Gastrocnemius medialis (tissue), 4 donors: Measurements from ENCODE around the gene MLN. TPM values are rescaled to one million over a fixed set of nuclear protein-coding genes. Genes with fewer than 3 reads are reported as not detected.

Experiments used
- ATAC-seq, 2 donors: fragments of 150-250 bp; one replicate each; pipeline ENCODE4 v1.9.1; 2016
- DNase-seq, 2 donors: peaks; one replicate each; pipeline ENCODE4 v3.0.0-alpha.2; 2019
- H3K27ac ChIP-seq, 4 donors: fragments of 200-600 bp; sonication (generic); 1 replicate in 1 of 4; 2 replicates in 3 of 4; pipeline ENCODE4 v1.5.1; 2016 to 2018; ENCODE audit warnings: mild to moderate bottlenecking in 2 of 4, moderate library complexity in 1 of 4
- H3K27me3 ChIP-seq, 3 donors: fragments of 200-600 bp; sonication (generic) in 2 of 3; 1 replicate in 1 of 3; 2 replicates in 2 of 3; pipeline versions ENCODE4 v1.5.1 to v1.6.0; 2016 to 2019; ENCODE audit warnings: mild to moderate bottlenecking in 1 of 3, moderate library complexity in 1 of 3
- H3K36me3 ChIP-seq, 2 donors: fragments of 200-600 bp; sonication (generic) in 1 of 2; one replicate each; pipeline ENCODE4 v1.5.1; 2017 to 2018
- H3K4me1 ChIP-seq, 2 donors: fragments of 200-600 bp; sonication (generic) in 1 of 2; one replicate each; pipeline ENCODE4 v1.5.1; 2016 to 2017; ENCODE audit warnings: mild to moderate bottlenecking in 2 of 2
- H3K4me3 ChIP-seq, 4 donors: fragments of 200-600 bp; sonication (generic) in 3 of 4; 1 replicate in 1 of 4; 2 replicates in 3 of 4; pipeline ENCODE4 v1.5.1; 2016 to 2019; ENCODE audit warnings: mild to moderate bottlenecking in 2 of 4
- H3K9me3 ChIP-seq, 3 donors: fragments of 200-600 bp; sonication (generic) in 2 of 3; 1 replicate in 1 of 3; 2 replicates in 2 of 3; pipeline ENCODE4 v1.5.1; 2016 to 2019
- POLR2A ChIP-seq, 2 donors: fragments of 450-650 bp; IDR thresholded peaks; one replicate each; pipeline ENCODE4 v1.6.1; 2017; ENCODE audit warnings: antibody characterized with exemption in 2 of 2, mild to moderate bottlenecking in 2 of 2, moderate library complexity in 2 of 2
- in situ Hi-C, 4 donors: fragments of 200-750 bp; cut with MboI; loops; one replicate each; pipeline versions ENCODE4 v1.15.0 to v1.8.0; 2017; ENCODE audit warnings: low sequenced_read_pairs in 4 of 4
- intact Hi-C: fragments of 100-400 bp; cut with DNase I; formaldehyde crosslinking; loops from one replicate; pipeline ENCODE4 v1.15.1; 2023; ENCODE audit warnings: low total_unique reads
- total RNA-seq, 4 donors: library from RNA; depleted of rRNA; stranded (reverse); fragments of >200 nt; gene quantifications; one replicate each; pipeline versions ENCODE4 v1.1.0 to v1.2.3, GENCODE V29; 2016
- TF ChIP-seq, protein P1 (sequence below), 5 experiments: fragments of 450-650 bp in 3 of 5; fragments of 200-600 bp in 2 of 5; sonication (generic) in 2 of 5; IDR thresholded peaks in 4 of 5; conservative IDR thresholded peaks in 1 of 5; 1 replicate in 4 of 5; 2 replicates in 1 of 5; pipeline ENCODE4 v1.5.1; 2016 to 2019; ENCODE audit warnings: antibody characterized with exemption in 5 of 5, mild to moderate bottlenecking in 3 of 5, moderate library complexity in 3 of 5

MLN gene
- total RNA-seq, 4 donors from 2014 or later: not detected

GRCh38 chr6:33746651-33747100 lies 57.1 kb downstream of the MLN start, which contains the start of gene IP6K3:
TSS of gene IP6K3 (minus strand) at chr6:33746905. CDS start at chr6:33735476, 11,429 bp downstream.
- in situ Hi-C loops (loop anchor here in 1 of 4 donors (25.0 kb wide), 1 partner anchor 541 kb away; no protein-coding TSS in a partner anchor), intact Hi-C loops (loop anchor here (1.0 to 10.0 kb wide), 3 partner anchors 14 to 1981 kb away; no protein-coding TSS in a partner anchor)
- DNase-seq (peak; percentile 93 to 98), ATAC-seq (peak; percentile 12 to 18)
- TF ChIP-seq, protein P1, sequence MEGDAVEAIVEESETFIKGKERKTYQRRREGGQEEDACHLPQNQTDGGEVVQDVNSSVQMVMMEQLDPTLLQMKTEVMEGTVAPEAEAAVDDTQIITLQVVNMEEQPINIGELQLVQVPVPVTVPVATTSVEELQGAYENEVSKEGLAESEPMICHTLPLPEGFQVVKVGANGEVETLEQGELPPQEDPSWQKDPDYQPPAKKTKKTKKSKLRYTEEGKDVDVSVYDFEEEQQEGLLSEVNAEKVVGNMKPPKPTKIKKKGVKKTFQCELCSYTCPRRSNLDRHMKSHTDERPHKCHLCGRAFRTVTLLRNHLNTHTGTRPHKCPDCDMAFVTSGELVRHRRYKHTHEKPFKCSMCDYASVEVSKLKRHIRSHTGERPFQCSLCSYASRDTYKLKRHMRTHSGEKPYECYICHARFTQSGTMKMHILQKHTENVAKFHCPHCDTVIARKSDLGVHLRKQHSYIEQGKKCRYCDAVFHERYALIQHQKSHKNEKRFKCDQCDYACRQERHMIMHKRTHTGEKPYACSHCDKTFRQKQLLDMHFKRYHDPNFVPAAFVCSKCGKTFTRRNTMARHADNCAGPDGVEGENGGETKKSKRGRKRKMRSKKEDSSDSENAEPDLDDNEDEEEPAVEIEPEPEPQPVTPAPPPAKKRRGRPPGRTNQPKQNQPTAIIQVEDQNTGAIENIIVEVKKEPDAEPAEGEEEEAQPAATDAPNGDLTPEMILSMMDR (IDR thresholded peaks at IDR 0.05 in 4 of 5, conservative IDR thresholded peaks at IDR 0.05 in 1 of 5): no peak
- peak in 1 of 2 donors; percentile 96 for TF ChIP-seq POLR2A (IDR thresholded peaks at IDR 0.05)
- Histone ChIP-seq H3K4me3 (peak within 1 kb of the TSS; percentile 66 to 88 (median 79)), H3K36me3 (peaks cover 0 to 21% of the 10 kb centered on the region in 2 donors), H3K4me1 (peaks cover 4 to 24% of the 10 kb centered on the region in 2 donors), H3K27me3 (no peaks in the 10 kb centered on the region), H3K9me3 (no peaks in the 10 kb centered on the region), H3K27ac (peak within 1 kb of the TSS; percentile 98 to 100 (median 100))

DNA sequence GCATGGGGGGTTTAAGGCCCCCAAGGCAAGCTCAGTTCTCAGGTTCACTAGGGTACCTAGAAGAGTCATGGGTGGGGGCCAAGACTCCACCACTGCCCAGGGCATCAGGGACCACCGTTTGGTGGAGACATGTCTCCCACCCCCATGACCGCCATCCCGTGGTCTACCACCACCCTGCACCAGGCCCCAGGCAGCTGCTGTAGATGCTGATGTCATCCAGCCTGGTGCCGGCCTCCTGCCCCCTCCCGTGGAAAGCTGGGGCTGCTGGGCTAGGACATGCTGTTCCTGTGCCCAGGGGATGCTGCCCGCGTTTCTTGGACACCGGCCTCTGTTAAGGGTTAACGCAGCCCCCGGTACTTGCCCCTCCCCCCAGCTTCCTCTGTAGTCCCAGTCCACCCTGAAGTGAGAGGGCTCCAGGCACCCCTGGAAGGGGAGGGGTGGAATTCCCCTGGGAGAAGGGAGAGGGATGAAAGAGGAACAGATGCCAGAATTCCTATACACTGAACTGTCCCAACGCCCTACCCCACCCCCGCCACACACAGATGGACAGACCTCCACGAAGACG lies 57.7 kb downstream of the MLN start:
- DNase-seq (peak; percentile 93 to 97), ATAC-seq (peak; percentile 2)
- intact Hi-C loops (loop anchor here (5.0 to 10.0 kb wide), 2 partner anchors 1619 to 1981 kb away; no protein-coding TSS in a partner anchor), in situ Hi-C loops (loop anchor here in 1 of 4 donors (25.0 kb wide), 1 partner anchor 541 kb away; no protein-coding TSS in a partner anchor)
- no peaks in the 10 kb centered on the region for H3K27me3 ChIP-seq
- no peaks in the 10 kb centered on the region for H3K9me3 ChIP-seq
- TF ChIP-seq, protein P1 (IDR thresholded peaks at IDR 0.05 in 4 of 5, conservative IDR thresholded peaks at IDR 0.05 in 1 of 5): peak in 2 of 5 experiments; percentile 31 to 44
- peak in 1 of 2 donors; percentile 13 for TF ChIP-seq POLR2A (IDR thresholded peaks at IDR 0.05)
- peak overlapping the region; percentile 66 to 88 (median 79) for H3K4me3 ChIP-seq
- H3K4me1 ChIP-seq: peaks cover 3 to 23% of the 10 kb centered on the region in 2 donors
- H3K36me3 ChIP-seq: peaks cover 0 to 21% of the 10 kb centered on the region in 2 donors
- peak overlapping the region; percentile 98 to 100 (median 100) for H3K27ac ChIP-seq

- DNase-seq (no peak), ATAC-seq (no peak)
- no peaks in the 10 kb centered on the region for H3K27me3 ChIP-seq
- intact Hi-C loops (loop anchor here (5.0 to 10.0 kb wide), 2 partner anchors 1619 to 1982 kb away; no protein-coding TSS in a partner anchor), in situ Hi-C loops (loop anchor here in 1 of 4 donors (25.0 kb wide), 1 partner anchor 542 kb away; no protein-coding TSS in a partner anchor)
- peak overlapping the region; percentile 66 to 88 (median 79) for H3K4me3 ChIP-seq
- peaks cover 0 to 21% of the 10 kb centered on the region in 2 donors for H3K36me3 ChIP-seq
- no peaks in the 10 kb centered on the region for H3K9me3 ChIP-seq
- peak overlapping the region; percentile 98 to 100 (median 100) for H3K27ac ChIP-seq
- peaks cover 8 to 29% of the 10 kb centered on the region in 2 donors for H3K4me1 ChIP-seq
- TF ChIP-seq, protein P1 (IDR thresholded peaks at IDR 0.05 in 4 of 5, conservative IDR thresholded peaks at IDR 0.05 in 1 of 5): no peak
- no peak for TF ChIP-seq POLR2A (IDR thresholded peaks at IDR 0.05)
Measured at GRCh38 chr6:33745548-33745947, 58.3 kb downstream of the MLN start.

DNA sequence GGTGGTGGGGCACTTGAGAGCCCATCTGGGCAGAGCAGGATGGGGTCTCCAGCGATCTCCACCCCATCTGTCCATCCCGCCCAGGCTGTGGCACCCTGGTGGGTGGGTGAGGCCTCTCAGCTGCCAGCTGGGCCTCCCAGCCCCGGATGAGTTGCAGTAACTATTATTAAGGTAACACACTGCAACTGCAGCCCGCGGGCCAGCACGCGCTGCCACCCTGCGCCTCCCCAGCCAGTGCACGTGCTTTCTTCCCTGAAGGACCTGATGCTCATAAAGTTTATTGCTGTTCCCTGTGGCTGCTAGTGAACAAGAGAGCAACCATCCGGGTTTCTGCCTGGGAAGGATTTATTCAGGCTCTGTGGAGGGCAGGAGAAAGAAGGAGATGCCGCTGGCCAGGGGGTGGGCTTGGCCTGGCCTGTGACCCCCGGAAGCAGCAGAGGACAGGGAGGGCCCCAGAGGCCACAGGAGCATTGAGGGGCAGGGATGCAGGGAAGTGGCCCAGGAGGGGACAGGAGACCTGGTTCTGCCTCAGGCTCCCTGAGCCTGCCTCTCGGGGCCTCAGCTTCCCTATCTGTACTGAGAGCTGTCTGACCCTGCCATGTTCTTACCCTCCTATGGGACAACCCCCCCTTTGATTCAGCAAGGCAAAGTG lies 58.8 kb downstream of the MLN start:
- intact Hi-C loops: loop anchor here (1.0 to 10.0 kb wide), 4 partner anchors 17 to 1982 kb away; partner anchors contain the start of genes HSPA1A and HSPA1L
- no peak for ATAC-seq

More for the DNA sequence above, 58.8 kb downstream of the MLN start:
- in situ Hi-C loops: loop anchor here in 1 of 4 donors (25.0 kb wide), 1 partner anchor 542 kb away; no protein-coding TSS in a partner anchor
- H3K36me3 ChIP-seq: peaks cover 0 to 21% of the 10 kb centered on the region in 2 donors
- H3K27me3 ChIP-seq: no peaks in the 10 kb centered on the region
- peak overlapping the region; percentile 98 to 100 (median 100) for H3K27ac ChIP-seq
- TF ChIP-seq, protein P1 (IDR thresholded peaks at IDR 0.05 in 4 of 5, conservative IDR thresholded peaks at IDR 0.05 in 1 of 5): no peak
- peak in 1 of 2 donors; percentile 77 for TF ChIP-seq POLR2A (IDR thresholded peaks at IDR 0.05)
- peaks cover 8 to 32% of the 10 kb centered on the region in 2 donors for H3K4me1 ChIP-seq
- H3K9me3 ChIP-seq: no peaks in the 10 kb centered on the region
- H3K4me3 ChIP-seq: peak overlapping the region; percentile 66 to 88 (median 79)
- peak in 1 of 2 donors; percentile 87 for DNase-seq

Other genes starting within 250 kb of the MLN start
- gene BAK1, start 223.7 kb downstream of the MLN start, total RNA-seq: 10 to 100 TPM in 1 of 4 donors, 1 to 10 TPM in 3; 5.8 to 11.7 (median 8.2) TPM
- gene ITPR3, start 182.7 kb downstream of the MLN start, total RNA-seq: 1 to 10 TPM; 1.9 to 6.8 (median 4.2) TPM
- gene UQCC2, start 92.3 kb downstream of the MLN start, total RNA-seq: 100 to 1,000 TPM in 1 of 4 donors, 10 to 100 TPM in 3; 50.7 to 101 (median 63.5) TPM
- gene IP6K3, start 57.1 kb downstream of the MLN start, total RNA-seq: 100 to 1,000 TPM; 287 to 570 (median 348) TPM
- gene LEMD2, start 14.9 kb downstream of the MLN start, total RNA-seq: 10 to 100 TPM; 34.1 to 39.1 (median 38.1) TPM